Heart right ventricle (tissue), 16 donors: Measurements from ENCODE around the gene SPOCK2. TPM values are rescaled to one million over a fixed set of nuclear protein-coding genes. Genes with fewer than 3 reads are reported as not detected.
A peak's percentile ranks its signal among the peaks of the same experiment; 100 is the strongest.

Source experiments
- ATAC-seq, 8 donors: fragments of 200-7000 bp; cut with Tn5 transposase; one replicate each; pipeline ENCODE4 v1.9.1; 2020; ENCODE audit warnings: mild to moderate bottlenecking in 8 of 8, moderate library complexity in 8 of 8, moderate number of reproducible peaks in 1 of 8
- DNase-seq, 2 donors: peaks; one replicate each; pipeline ENCODE4 v3.0.0-alpha.2; 2020
- H3K27ac ChIP-seq, 10 donors: fragments of 200-600 bp; sonication (generic) in 2 of 10; one replicate each; pipeline versions ENCODE4 v1.5.0 to v1.8.0; 2020 to 2022; ENCODE audit warnings: mild to moderate bottlenecking in 3 of 10
- H3K27me3 ChIP-seq, 7 donors: fragments of 200-600 bp; one replicate each; pipeline ENCODE4 v1.8.0; 2021 to 2022; ENCODE audit warnings: mild to moderate bottlenecking in 2 of 7
- H3K36me3 ChIP-seq, 9 donors: fragments of 200-600 bp; sonication (generic) in 1 of 9; one replicate each; pipeline versions ENCODE4 v1.5.0 to v1.8.0; 2020 to 2022; ENCODE audit warnings: mild to moderate bottlenecking in 2 of 9
- H3K4me1 ChIP-seq, 9 donors: fragments of 200-600 bp; sonication (generic) in 1 of 9; one replicate each; pipeline versions ENCODE4 v1.5.0 to v1.8.0; 2020 to 2022; ENCODE audit warnings: mild to moderate bottlenecking in 4 of 9
- H3K4me3 ChIP-seq, 10 donors: fragments of 200-600 bp; sonication (generic) in 2 of 10; one replicate each; pipeline versions ENCODE4 v1.5.0 to v1.8.0; 2020 to 2022; ENCODE audit warnings: mild to moderate bottlenecking in 7 of 10, moderate library complexity in 2 of 10
- H3K9me3 ChIP-seq, 11 donors: fragments of 200-600 bp in 10 of 11; sonication (generic) in 2 of 11; one replicate each; pipeline versions ENCODE4 v1.5.0 to v1.8.0; 2013 to 2022; ENCODE audit warnings: mild to moderate bottlenecking in 2 of 11, control low read depth in 1 of 11, moderate library complexity in 1 of 11
- CTCF ChIP-seq, 9 donors: fragments of 200-600 bp; sonication (generic) in 2 of 9; IDR thresholded peaks; one replicate each; pipeline versions ENCODE4 v1.5.0 to v1.8.0; 2021 to 2022; ENCODE audit warnings: antibody characterized with exemption in 9 of 9, mild to moderate bottlenecking in 5 of 9, moderate library complexity in 1 of 9
- WGBS, 2 donors: extraction: QIAGEN DNeasy Blood & Tissue Kit; methylation state at CpG; one replicate each; pipeline ENCODE4 v1.1.7; 2013; ENCODE audit warnings: inconsistent platforms in 1 of 2; 5-methylcytosine and 5-hydroxymethylcytosine counted together
- intact Hi-C, 10 donors: fragments of 100-400 bp; cut with DNase I; formaldehyde crosslinking; loops; one replicate each; pipeline versions ENCODE4 v1.11.1 to v1.14.2; 2022
- polyA plus RNA-seq, 2 donors: library from polyadenylated mRNA; stranded (reverse); fragments of 200-250 nt; gene quantifications; one replicate each; pipeline ENCODE4 v1.2.3, GENCODE V29; 2013
- total RNA-seq, 10 donors: library from RNA; stranded (reverse); fragmentation: NEBNext Ultra II Directional in 3 of 10; extraction: Animal tissue kit (Norgen Biotek cat#: 25700) in 3 of 10; gene quantifications; one replicate each; pipeline versions ENCODE4 v1.2.1 to v1.2.4, GENCODE V29; 2021 to 2023
- donor health status: Arrhythmogenic right ventricular cardiomyopathy.
- donor health status: ischemic (EF 13 %, LVEDD 7.1; RV severe dilation, severe dysfunction).
- donor health status: healthy with polysubstance abuse.
- donor health status: DM: no; HTN: yes; CAD: no.
- donor health status: DM: no; HTN: no; CAD: no.
- donor health status: ischemic (EF 25% LVEDD 6.9; RV normal size, moderate dysfunction).
- donor health status: ischemic (EF 25% LVEDD 5.7; RV mildly dilated, moderate dysfunction).
- donor health status: healthy.
- donor health status: DM: yes; HTN: yes; CAD: no.
- donor health status: Ischemic cardiomyopathy.
- donor health status: ischemic (EF 35%, LVEDD 5.7; RV mildly dilated, moderate dysfunction).
- donor health status: nonischemic (EF 11% LVEDD 7.7; RV severe dilation, severe dysfunction).
- donor health status: DM: yes; HTN: yes; CAD: no.
- donor health status: PGD.
- donor health status: ischemic (EF 29% LVEDD 5.4; RV normal size, mild dysfunction).
- donor health status: nonischemic (EF 23%, LVEDD 6.1; RV moderate dilation, normal function).

SPOCK2 gene
- total and polyA plus RNA-seq, 12 donors, result 3.5 to 13.4 (median 6.9) TPM

- intact Hi-C loops, result loop anchor here in 2 of 10 donors (10.0 kb wide), 2 partner anchors 153 to 163 kb away; partner anchors contain the start of genes ANAPC16 (in 1 of the 2) and ASCC1 (in 1 of the 2)
- DNase-seq, result no peak
- no peak overlapping the region for H3K27ac ChIP-seq
- no peaks in the 10 kb centered on the region for H3K27me3 ChIP-seq
- H3K9me3 ChIP-seq, result no peaks in the 10 kb centered on the region
- H3K4me3 ChIP-seq, result no peak overlapping the region
- H3K36me3 ChIP-seq, result peaks cover 0 to 4% (median 0%) of the 10 kb centered on the region in 9 donors
- peak in 2 of 9 donors; percentile 27 to 29 for TF ChIP-seq CTCF (IDR thresholded peaks at IDR 0.05)
- 93% methylated on average over 5 of the region's 5 CpGs for WGBS, 2 donors
- peaks cover 0 to 30% (median 8%) of the 10 kb centered on the region in 9 donors for H3K4me1 ChIP-seq
- ATAC-seq, result no peak
Observed at GRCh38 chr10:72061491-72061890, 26.9 kb downstream of the SPOCK2 start.

- intact Hi-C loops, result loop anchor here in 6 of 10 donors (5.0 to 10.0 kb wide), 4 partner anchors 37 to 275 kb away; partner anchors contain the start of genes ANAPC16 (in 2 of the 6) and ASCC1 (in 2 of the 6)
- Histone ChIP-seq H3K27me3 (no peaks in the 10 kb centered on the region), H3K4me1 (peaks cover 0 to 17% (median 4%) of the 10 kb centered on the region in 9 donors), H3K4me3 (no peak overlapping the region), H3K36me3 (no peaks in the 10 kb centered on the region), H3K27ac (no peak overlapping the region), H3K9me3 (no peaks in the 10 kb centered on the region)
- 83% methylated on average over 19 of the region's 19 CpGs for WGBS, 2 donors
- no peak for ATAC-seq
- no peak for DNase-seq
- no peak for TF ChIP-seq CTCF (IDR thresholded peaks at IDR 0.05)
Observed at GRCh38 chr10:72059843-72060822, 28.2 kb downstream of the SPOCK2 start.

GRCh38 chr10:72058989-72059842 is 29.1 kb downstream of the SPOCK2 start:
- no peak for TF ChIP-seq CTCF (IDR thresholded peaks at IDR 0.05)
- no peaks in the 10 kb centered on the region for H3K27me3 ChIP-seq
- WGBS, 2 donors, result 55 to 64% methylated on average over 21 of the region's 21 CpGs
- no peaks in the 10 kb centered on the region for H3K36me3 ChIP-seq
- peaks cover 0 to 17% (median 4%) of the 10 kb centered on the region in 9 donors for H3K4me1 ChIP-seq
- DNase-seq (no peak), ATAC-seq (no peak)
- H3K27ac ChIP-seq, result peak overlapping the region in 1 of 10 donors; percentile 26
- intact Hi-C loops, result loop anchor here in 6 of 10 donors (5.0 to 10.0 kb wide), 4 partner anchors 38 to 276 kb away; partner anchors contain the start of genes ANAPC16 (in 1 of the 6) and ASCC1 (in 1 of the 6)
- H3K9me3 ChIP-seq, result no peaks in the 10 kb centered on the region
- H3K4me3 ChIP-seq, result no peak overlapping the region
